Stimulated activated CD8-positive, alpha-beta memory T cell treated with anti-CD3 and anti-CD28 coated beads, Interleukin-7, amount 100 ng/mL, for 24 hours (primary cell): ENCODE measurements around the gene LSR.
"Not testable (repeated sequence)": the region's sequence is repeated elsewhere in the genome, so short reads cannot be mapped to it uniquely, and the experiment has no call there.

Experiments used
- DNase-seq: peaks from one replicate; pipeline ENCODE4 v3.0.0-alpha.2; 2020; ENCODE audit warnings: low read depth

Gene LSR

DNA sequence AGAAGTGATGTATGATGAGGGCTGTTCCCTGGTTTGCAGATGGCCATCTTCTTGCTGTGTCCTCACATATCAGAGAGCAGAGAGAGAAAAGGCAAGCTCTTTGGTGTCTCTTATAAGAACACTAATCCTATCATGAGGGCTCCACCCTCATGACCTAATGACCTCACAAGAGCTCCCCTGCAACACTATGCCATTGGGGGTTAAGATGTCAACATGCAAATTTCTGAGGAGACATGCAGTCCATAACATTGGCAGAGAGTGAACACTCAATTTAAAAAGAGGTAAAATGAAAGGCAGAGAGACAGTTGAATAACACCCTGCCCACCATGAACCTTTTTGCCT is 31.2 kb upstream of the LSR start:
- no peak for DNase-seq

- no peak for DNase-seq
These were observed 29.8 kb upstream of the LSR start for GRCh38 chr19:35219008-35219407.

GRCh38 chr19:35220315-35220921 is 28.4 kb upstream of the LSR start:
- DNase-seq: no peak

DNA sequence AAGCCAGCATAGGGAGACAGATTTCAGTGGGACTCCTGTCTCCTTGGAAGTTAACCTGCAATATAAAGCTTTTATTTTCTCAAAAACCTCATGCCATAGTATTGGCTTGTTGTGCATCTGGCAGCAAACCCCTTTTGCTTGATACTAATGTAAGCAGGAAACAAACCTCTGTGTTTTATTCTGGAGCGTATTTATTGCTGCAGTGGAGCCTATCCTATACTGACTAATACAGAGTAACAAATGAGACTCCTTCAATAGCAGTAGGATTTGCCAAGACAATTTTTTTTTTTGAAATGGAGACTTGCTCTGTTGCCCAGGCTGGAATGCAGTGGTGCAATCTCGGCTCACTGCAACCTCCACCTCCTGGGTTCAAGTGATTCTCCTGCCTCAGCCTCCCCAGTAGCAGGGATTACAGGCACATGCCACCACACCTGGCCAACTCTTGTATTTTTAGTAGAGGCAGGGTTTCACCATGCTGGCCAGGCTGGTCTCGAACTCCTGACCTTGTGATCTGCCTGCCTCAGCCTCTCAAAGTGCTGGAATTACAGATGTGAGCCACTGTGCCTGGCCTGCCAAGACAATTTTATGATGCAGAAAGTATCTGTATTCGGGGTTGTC is 27.7 kb upstream of the LSR start:
- not testable (repeated sequence) for DNase-seq

- DNase-seq: no peak
These were observed 26.3 kb upstream of the LSR start for GRCh38 chr19:35222373-35223015.

- DNase-seq: no peak
These were observed 25.6 kb upstream of the LSR start for GRCh38 chr19:35223084-35223790.

- no peak for DNase-seq
These were observed 24.8 kb upstream of the LSR start for GRCh38 chr19:35223862-35224505.

- no peak for DNase-seq
These were observed 23.9 kb upstream of the LSR start for GRCh38 chr19:35224681-35225571.

DNA sequence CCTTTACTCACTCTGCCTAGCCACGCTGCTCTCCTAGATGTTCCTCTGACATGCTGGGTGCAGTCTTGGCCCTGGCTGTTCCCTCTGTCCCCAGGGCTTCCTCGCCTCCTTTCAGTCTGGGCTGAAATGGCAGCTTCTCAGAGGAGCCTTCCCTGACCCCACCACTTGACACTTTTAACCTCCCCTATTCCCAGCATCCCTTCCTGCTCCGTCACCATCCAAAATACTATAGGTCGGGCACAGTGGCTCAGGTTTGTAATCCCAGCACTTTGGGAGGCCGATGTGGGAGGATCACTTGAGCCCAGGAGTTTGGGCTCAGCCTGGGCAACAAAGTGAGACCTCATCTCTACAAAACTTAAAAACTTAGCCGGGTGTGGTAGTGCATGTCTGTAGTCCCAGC is 22.9 kb upstream of the LSR start:
- no peak for DNase-seq

GRCh38 chr19:35226748-35227147 is 22.1 kb upstream of the LSR start:
- no peak for DNase-seq

GRCh38 chr19:35228177-35228930 is 20.4 kb upstream of the LSR start, which contains the start of gene FAM187B:
FAM187B (minus strand) TSS chr19:35228739; CDS start chr19:35228680, 59 bp downstream.
- no peak for DNase-seq

DNA sequence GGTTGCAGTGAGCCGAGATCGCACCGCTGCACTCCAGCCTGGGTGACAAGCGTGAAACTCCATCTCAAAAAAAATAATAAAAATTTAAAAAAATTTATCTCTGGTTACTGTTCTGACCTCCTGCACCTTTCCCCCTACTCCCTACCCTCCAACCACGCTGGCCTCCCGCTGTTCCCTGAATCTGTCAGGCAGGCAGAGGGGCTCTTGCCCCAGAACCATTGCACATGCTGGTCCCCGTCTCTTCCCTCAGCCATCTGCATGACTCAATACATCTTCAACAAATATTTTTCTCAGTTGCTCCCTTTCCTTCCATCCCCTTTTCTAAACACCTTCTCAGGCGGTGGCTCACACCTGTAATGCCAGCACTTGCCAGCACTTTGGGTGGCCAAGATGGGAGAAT is 19.2 kb upstream of the LSR start:
- no peak for DNase-seq

GRCh38 chr19:35231956-35232645 is 16.7 kb upstream of the LSR start:
- DNase-seq: no peak

DNA sequence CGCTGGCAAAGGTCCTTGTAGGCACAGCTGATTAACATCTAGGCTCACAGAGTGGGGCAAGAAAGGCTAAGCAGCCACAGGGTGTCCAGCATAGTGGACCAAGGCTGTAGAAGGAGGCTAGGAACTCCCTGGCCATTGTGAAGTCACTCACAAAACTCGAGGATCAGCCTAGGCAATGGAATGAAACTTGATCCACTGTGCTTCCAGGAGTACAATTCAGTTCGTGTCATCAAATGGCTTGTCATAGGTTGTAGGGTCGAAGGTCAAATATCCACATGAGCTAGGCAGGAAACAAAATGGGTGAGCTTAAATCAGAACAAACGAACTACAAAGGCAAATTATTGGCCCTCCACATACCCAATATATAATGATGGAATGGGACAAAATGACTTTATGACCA is 15.9 kb upstream of the LSR start:
- DNase-seq: no peak

- no peak for DNase-seq
These were observed 12.0 kb upstream of the LSR start for GRCh38 chr19:35236638-35237400.

DNA sequence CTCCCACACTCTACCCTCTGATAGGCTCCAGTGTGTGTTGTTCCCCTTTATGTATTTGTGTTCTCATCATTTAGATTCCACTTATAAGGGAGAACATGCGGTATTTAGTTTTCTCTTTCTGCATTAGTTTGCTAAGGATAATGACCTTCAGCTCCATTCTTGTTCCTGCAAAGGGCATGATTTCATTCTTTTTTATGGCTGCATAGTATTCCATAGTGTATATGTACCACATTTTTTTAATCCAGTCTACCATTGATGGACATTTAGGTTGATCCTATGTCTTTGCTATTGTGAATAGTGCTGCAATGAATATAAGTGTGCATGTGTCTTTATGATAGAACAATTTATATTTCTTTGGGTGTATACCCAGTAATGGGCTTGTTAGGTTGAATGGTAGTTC is 9.2 kb upstream of the LSR start:
- DNase-seq: not testable (repeated sequence)

DNA sequence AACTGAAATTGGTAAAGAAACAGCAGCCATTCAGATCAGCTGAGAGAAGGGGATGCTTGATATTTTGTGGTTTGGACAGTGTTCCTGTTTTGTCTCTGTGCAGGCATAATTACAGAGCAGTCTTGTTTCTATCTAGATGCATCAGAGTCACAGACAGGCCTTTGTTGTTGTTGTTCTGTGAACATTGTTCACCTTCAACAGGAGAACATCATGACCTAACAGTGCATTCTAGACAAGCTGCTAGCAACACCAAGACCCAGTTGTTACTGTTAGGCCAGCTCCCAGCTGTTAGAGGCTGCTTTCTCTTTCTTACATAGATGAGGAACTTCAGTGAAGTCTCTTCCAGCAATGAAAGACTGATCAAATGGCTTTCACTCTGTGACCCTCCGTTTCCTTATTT is 8.5 kb upstream of the LSR start:
- no peak for DNase-seq

GRCh38 chr19:35241417-35241816 is 7.4 kb upstream of the LSR start:
- DNase-seq: no peak

DNA sequence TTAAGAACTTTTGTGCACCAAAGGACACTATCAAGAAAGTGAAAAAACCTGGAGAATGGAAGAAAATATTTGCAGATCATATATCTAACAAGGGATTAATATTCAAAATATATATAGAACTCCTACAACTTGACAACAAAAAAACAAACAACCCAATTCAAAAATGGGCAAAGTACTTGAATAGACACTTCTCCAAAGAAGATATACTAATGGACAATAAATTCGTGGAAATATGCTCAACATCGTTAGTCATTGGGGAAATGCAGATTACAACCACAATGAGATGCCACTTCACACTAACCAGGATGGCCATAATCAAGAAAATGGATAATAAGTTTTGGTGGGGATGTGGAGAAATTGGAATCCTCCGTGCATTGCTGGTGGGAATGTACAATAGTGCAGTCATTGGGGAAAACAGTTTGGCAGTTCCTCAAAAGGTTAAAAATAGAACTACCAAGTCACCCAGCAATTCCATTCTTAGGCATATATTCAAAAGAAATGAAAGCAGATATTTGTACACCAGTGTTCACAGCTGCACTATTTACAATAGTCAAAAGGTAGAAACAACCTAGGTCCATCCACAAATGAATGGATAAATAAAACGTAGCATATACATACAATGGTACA is 2.2 kb upstream of the LSR start:
- DNase-seq: no peak
